ENCODE data around the gene CHCT1. TPM values are rescaled to one million over a fixed set of nuclear protein-coding genes. Genes with fewer than 3 reads are reported as not detected.
"Not testable (repeated sequence)": the region's sequence is repeated elsewhere in the genome, so short reads cannot be mapped to it uniquely, and the experiment has no call there.

Gene CHCT1
- not detected for total RNA-seq
- long read RNA-seq, result 0 reads

- intact Hi-C loops (cut with DNase I), result loop anchor here (10.0 kb wide), 1 partner anchor 197 kb away; no protein-coding TSS in a partner anchor
- peak; percentile 6 for ATAC-seq
- no peak for DNase-seq (ENCODE audit: missing footprints)
Observed at GRCh38 chr17:60422162-60422665, at the start of gene CHCT1. TSS of gene CHCT1 (plus strand) at chr17:60422489. CDS start at chr17:60422593, 104 bp downstream.

GRCh38 chr17:60372790-60373483 lies 49.4 kb upstream of the CHCT1 start:
- intact Hi-C loops (cut with DNase I), result no loop called here
- no peak for DNase-seq (ENCODE audit: missing footprints)
- no peak for ATAC-seq

GRCh38 chr17:60378187-60378586 lies 44.1 kb upstream of the CHCT1 start:
- DNase-seq (ENCODE audit: missing footprints); ATAC-seq; intact Hi-C loops (cut with DNase I): not testable (repeated sequence)

- intact Hi-C loops (cut with DNase I); ATAC-seq; DNase-seq (ENCODE audit: missing footprints): not testable (repeated sequence)
Observed at GRCh38 chr17:60379461-60379860, 42.8 kb upstream of the CHCT1 start.

GRCh38 chr17:60381958-60382357 lies 40.3 kb upstream of the CHCT1 start:
- no peak for ATAC-seq
- DNase-seq (ENCODE audit: missing footprints), result no peak
- intact Hi-C loops (cut with DNase I), result no loop called here

- intact Hi-C loops (cut with DNase I), result no loop called here
- ATAC-seq (no peak), DNase-seq (ENCODE audit: missing footprints) (no peak)
Observed at GRCh38 chr17:60383379-60383778, 38.9 kb upstream of the CHCT1 start.

GRCh38 chr17:60384921-60385320 lies 37.4 kb upstream of the CHCT1 start:
- ATAC-seq; intact Hi-C loops (cut with DNase I); DNase-seq (ENCODE audit: missing footprints): not testable (repeated sequence)

GRCh38 chr17:60386147-60387058 lies 35.9 kb upstream of the CHCT1 start:
- intact Hi-C loops (cut with DNase I), result no loop called here
- no peak for DNase-seq (ENCODE audit: missing footprints)
- no peak for ATAC-seq

- intact Hi-C loops (cut with DNase I), result no loop called here
- ATAC-seq, result no peak
- no peak for DNase-seq (ENCODE audit: missing footprints)
Observed at GRCh38 chr17:60387666-60388065, 34.6 kb upstream of the CHCT1 start.

GRCh38 chr17:60388742-60389141 lies 33.5 kb upstream of the CHCT1 start:
- no peak for DNase-seq (ENCODE audit: missing footprints)
- no peak for ATAC-seq
- intact Hi-C loops (cut with DNase I), result no loop called here

- ATAC-seq (no peak), DNase-seq (ENCODE audit: missing footprints) (no peak)
- intact Hi-C loops (cut with DNase I), result loop anchor here (5.0 kb wide), 1 partner anchor 253 kb away; no protein-coding TSS in a partner anchor
Observed at GRCh38 chr17:60390186-60390585, 32.1 kb upstream of the CHCT1 start.

- no peak for ATAC-seq
- intact Hi-C loops (cut with DNase I), result loop anchor here (5.0 kb wide), 1 partner anchor 254 kb away; no protein-coding TSS in a partner anchor
Observed at GRCh38 chr17:60390925-60391470, 31.3 kb upstream of the CHCT1 start.

GRCh38 chr17:60391471-60392041 lies 30.7 kb upstream of the CHCT1 start:
- intact Hi-C loops (cut with DNase I), result loop anchor here (5.0 kb wide), 1 partner anchor 254 kb away; no protein-coding TSS in a partner anchor
- peak; percentile 71 for DNase-seq (ENCODE audit: missing footprints)
- peak; percentile 59 for ATAC-seq

More at GRCh38 chr17:60390925-60391470, 31.3 kb upstream of the CHCT1 start:
- no peak for DNase-seq (ENCODE audit: missing footprints)

- DNase-seq (ENCODE audit: missing footprints) (peak; percentile 99), ATAC-seq (peak; percentile 98)
- intact Hi-C loops (cut with DNase I), result loop anchor here (5.0 kb wide), 1 partner anchor 255 kb away; no protein-coding TSS in a partner anchor
Observed at GRCh38 chr17:60392042-60392844, 30.0 kb upstream of the CHCT1 start, which contains the start of gene USP32. TSS of gene USP32 (minus strand) at chr17:60392133. CDS start at chr17:60391939, 194 bp downstream.

- no peak for DNase-seq (ENCODE audit: missing footprints)
- intact Hi-C loops (cut with DNase I), result loop anchor here (5.0 kb wide), 1 partner anchor 256 kb away; no protein-coding TSS in a partner anchor
Observed at GRCh38 chr17:60392845-60393702, 29.2 kb upstream of the CHCT1 start.

GRCh38 chr17:60393840-60394723 lies 28.2 kb upstream of the CHCT1 start:
- DNase-seq (ENCODE audit: missing footprints) (no peak), ATAC-seq (no peak)
- intact Hi-C loops (cut with DNase I), result loop anchor here (5.0 kb wide), 1 partner anchor 257 kb away; no protein-coding TSS in a partner anchor

More at GRCh38 chr17:60392845-60393702, 29.2 kb upstream of the CHCT1 start:
- ATAC-seq, result no peak
